Esophagus muscularis mucosa (tissue), 3 donors: ENCODE measurements around the gene SYTL2.

Experiments used
- POLR2AphosphoS5 ChIP-seq, 2 donors: sonication (generic); formaldehyde crosslinking; IDR thresholded peaks; one replicate each; pipeline ENCODE4 v1.6.1; 2017; ENCODE audit warnings: antibody characterized with exemption in 2 of 2
- TF ChIP-seq, protein P1 (sequence below), 3 experiments: fragments of 200-600 bp in 2 of 3; fragments of 450-650 bp in 1 of 3; sonication (generic) in 2 of 3; IDR thresholded peaks; one replicate each; pipeline ENCODE4 v1.5.1; 2017 to 2019; ENCODE audit warnings: antibody characterized with exemption in 3 of 3, mild to moderate bottlenecking in 2 of 3, moderate library complexity in 1 of 3

DNA sequence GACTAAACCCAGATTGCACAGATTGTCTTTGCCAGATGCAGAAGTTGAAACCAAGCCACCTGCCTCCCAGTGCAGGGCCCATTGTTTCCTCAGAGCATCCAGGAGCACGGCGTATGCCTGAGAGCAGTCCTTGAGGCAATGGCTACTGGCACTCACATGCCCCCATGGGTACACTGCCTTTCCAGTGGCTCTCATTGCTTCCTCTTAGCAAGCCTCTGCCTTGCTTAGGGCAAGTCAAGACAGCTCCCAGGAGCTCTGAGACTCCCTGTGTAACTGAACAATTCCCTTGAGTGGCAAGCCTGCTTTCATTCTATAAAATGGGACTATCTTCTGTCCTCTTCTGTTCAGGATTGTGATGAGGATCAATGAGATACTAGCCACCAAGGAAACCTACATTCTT is 4.1 kb downstream of the SYTL2 start:
- no peak for TF ChIP-seq POLR2AphosphoS5 (IDR thresholded peaks at IDR 0.05)
- TF ChIP-seq, protein P1, sequence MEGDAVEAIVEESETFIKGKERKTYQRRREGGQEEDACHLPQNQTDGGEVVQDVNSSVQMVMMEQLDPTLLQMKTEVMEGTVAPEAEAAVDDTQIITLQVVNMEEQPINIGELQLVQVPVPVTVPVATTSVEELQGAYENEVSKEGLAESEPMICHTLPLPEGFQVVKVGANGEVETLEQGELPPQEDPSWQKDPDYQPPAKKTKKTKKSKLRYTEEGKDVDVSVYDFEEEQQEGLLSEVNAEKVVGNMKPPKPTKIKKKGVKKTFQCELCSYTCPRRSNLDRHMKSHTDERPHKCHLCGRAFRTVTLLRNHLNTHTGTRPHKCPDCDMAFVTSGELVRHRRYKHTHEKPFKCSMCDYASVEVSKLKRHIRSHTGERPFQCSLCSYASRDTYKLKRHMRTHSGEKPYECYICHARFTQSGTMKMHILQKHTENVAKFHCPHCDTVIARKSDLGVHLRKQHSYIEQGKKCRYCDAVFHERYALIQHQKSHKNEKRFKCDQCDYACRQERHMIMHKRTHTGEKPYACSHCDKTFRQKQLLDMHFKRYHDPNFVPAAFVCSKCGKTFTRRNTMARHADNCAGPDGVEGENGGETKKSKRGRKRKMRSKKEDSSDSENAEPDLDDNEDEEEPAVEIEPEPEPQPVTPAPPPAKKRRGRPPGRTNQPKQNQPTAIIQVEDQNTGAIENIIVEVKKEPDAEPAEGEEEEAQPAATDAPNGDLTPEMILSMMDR (IDR thresholded peaks at IDR 0.05), result no peak
